T-helper 22 cell (primary cell): ENCODE data around the gene CCDC34.

Experiments
- DNase-seq: peaks from one replicate; pipeline ENCODE4 v3.0.0-alpha.2; 2020; ENCODE audit warnings: low read depth

CCDC34 gene

GRCh38 chr11:27392278-27393114, 29.5 kb upstream of the CCDC34 start:
- DNase-seq, result no peak

DNA sequence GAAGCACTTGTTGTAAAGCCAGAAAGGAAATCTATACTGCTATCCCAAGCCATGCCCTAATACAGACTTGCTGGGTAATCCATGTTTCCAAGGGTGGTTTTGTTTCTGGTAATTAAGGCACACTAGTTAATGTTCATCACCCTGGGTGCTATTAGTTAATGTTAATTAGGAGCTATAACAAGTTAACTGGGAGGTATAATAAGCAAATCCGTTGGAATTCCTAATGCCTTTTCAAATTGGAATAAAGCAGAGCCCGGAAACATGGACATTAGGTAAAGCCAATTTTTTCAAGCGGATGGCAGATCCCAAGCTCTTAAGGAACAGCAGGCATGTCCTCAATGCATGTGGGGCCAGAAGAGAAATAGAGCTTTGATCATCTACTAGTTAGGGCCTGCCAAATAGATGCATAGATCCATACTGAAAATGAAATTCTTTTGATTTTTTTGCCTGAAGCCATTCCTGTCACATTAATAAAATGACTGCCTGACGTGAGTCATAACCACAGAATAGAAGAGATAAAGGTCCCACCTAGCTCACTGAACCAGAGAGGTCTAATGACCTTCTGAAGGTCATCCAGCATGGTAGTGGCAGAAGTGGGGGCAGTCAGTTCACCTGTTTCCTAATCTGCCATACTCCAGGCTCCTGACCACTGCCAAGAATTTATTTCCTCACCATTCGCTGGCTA, 28.5 kb upstream of the CCDC34 start:
- DNase-seq, result no peak

DNA sequence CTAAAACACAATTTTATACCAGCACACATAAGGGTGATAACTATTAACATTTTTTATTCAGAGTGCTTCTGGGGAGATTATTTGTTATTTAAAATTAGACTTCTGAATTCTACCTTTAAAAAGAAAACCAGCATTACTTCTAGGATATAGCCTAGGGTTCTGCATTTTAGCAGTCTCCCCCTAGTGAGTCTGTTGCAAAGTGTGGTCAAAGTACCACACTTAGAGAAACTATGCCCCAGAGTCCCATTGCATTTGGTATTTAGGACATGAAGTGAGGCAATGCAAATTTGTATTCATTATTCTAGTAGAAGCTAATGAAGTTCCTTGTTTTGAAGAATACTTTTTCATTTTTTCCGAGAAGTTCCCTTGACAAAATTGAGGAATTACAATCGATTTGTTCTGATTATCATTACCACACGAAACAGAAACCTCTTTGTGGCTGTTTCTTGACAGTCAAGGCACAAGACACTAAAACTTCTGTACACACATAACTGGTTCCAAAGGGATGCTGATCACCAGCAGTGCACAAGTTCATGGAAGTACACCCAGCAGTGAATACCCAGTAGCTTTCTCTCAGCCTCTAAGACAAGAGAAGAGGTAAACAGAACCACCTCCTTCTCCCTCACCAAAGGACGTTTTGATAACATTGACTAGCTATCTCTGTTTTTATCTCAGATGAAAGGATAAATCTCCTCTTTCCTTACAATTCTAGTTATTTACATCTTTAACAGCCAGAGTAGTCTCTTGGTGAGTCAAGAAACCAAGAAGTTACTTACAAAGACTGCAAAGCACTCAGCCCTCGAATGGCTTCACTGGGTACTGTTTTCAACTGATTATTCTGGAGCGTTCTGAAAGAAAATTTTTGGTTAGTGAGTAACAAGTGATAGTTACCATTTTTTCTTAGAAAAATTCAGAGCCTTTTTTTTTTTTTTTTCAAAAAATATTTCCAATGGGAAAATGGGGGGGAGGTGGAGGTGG, 27.6 kb upstream of the CCDC34 start:
- DNase-seq, result no peak

DNA sequence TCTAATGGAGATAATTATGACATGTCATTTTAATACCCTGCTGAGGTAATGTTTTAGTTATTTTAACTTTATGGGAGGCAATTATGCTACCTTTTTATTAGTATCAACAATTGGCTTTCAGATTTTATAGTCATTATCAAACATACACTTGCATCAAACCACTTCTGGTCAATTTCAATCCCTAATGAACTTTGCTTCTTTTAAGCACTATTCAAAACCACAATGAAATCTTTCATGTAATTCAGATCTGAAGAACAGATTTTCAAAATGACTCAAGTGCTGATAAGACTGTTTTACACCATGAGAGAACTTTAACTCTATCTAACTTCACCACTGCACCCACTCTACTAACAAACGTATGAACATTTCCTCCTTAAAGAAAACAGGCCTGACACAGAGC, 25.9 kb upstream of the CCDC34 start:
- no peak for DNase-seq

DNA sequence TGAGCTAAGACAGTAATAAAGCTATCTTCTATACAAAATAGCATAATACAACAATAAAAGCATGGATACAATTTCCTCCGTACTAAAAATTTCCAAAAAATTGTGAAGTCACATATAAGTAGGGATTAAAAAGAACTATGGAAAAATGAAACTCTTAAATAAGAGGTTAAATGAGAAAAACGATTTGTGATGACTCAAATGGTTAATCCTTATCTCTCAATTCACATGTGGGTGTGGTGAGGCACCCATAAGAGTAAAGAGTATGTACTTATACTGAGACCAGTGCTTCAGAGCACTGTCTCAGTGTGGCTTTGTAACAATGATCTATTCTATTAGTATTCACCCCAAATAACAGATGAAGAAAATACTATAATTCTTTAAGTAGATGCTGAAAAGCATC, 25.0 kb upstream of the CCDC34 start:
- DNase-seq, result no peak

DNA sequence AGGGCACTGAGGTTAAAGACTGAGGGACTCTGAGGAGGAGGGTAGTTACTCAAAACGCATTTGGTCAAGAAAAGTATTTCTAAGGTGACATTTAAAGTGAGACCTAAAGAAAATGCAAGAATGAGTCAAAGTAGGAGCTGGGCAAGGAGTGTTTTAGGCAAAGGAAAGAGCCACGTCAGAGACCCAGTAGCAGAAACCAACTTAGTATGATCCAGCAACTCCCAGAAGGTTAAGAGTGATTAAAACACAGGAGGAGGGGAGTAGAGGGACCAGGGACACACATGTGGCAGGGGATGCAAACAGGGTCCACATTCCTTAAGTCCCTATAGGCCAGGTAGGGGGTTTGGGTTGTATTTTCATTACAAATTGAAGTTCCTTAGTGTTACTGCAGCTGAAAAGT, 24.3 kb upstream of the CCDC34 start:
- DNase-seq, result no peak

DNA sequence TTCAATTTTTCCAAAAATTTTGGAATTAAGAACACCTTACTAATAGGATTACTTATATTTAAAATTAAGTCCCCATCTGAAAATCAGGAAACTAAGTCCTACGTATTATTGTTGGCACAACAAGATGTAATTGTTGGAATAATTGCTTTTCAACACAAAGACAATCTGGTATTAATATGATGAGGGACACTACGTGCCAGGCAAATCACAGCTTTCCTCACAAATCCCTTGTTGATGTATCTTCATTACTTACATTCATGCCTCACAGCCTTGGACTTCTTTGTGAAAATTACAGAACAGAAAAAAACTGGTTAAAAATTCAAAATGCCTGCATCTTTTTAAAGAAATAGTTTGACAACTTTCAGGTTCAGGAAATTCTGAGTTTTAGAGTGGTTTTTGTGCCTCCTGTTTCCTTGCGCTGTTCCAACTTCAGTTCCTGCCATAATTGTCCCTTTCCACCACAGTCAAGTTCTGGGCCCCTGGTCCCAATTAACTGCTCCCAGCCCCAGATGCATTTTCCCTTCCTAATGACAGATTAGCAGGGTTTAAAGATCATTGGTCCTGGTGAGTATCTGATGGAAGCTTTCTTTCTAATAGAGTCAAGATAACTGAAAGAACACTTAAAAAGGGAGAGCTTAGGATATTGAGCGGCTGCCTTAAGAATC, 23.3 kb upstream of the CCDC34 start:
- DNase-seq, result no peak

GRCh38 chr11:27385245-27385644, 22.2 kb upstream of the CCDC34 start:
- no peak for DNase-seq

DNA sequence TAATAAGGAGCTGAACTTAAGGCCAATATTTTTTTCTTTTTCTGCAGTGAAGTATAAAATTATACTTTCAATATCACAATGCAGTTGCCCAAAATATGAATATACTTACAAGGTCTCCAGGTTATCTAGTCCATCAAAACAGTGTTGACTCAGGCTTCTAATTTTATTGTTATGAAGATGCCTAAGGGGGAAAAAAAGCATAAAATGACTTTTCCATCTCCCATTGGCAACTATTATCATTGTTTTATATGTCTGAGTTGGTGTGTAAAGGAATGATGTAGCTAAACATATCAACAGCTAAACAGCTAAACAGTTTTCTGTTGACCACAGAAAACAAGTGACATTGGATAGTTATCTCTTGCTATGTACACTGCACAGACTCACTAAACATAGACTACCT, 21.2 kb upstream of the CCDC34 start:
- no peak for DNase-seq

GRCh38 chr11:27383645-27384044, 20.6 kb upstream of the CCDC34 start:
- no peak for DNase-seq

- no peak for DNase-seq
Measured at GRCh38 chr11:27381238-27381666, 18.2 kb upstream of the CCDC34 start.

DNA sequence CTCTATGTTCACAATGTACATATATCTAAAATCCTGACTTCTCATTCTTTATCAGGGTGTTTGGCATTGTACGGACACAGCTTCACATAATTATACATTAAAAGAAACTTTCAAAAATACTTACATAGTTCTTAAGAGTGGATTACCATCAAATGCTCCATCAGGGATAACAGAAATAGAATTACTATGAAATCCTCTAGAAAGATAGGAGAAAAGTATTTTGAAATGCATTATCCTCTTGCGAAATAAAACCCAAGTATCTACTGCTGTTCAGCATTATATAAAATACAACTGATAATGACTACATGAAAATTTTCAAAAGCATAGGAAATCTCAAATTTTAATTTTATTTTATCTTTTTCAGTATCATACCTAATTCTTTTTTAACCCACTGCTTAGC, 17.8 kb upstream of the CCDC34 start:
- no peak for DNase-seq

DNA sequence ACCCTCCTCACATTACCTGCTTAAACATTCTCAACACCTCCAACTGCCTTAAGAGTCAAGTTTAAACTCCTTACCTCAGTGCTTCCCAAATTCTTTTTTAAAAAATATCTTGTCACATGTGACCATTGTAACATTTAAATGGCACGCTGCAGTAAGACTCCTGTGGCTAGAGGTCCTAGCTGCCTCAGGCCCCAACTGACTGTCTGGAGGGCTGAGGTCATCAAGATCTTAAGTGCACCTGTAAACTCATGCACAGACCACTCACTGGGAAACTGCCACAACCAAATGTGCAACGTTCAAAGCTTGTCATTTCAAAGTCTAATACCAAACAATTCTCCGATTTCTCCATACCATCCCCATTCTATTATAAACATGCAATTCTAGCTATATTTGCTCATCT, 16.4 kb upstream of the CCDC34 start:
- no peak for DNase-seq

GRCh38 chr11:27375370-27375769, 12.4 kb upstream of the CCDC34 start:
- DNase-seq, result no peak

DNA sequence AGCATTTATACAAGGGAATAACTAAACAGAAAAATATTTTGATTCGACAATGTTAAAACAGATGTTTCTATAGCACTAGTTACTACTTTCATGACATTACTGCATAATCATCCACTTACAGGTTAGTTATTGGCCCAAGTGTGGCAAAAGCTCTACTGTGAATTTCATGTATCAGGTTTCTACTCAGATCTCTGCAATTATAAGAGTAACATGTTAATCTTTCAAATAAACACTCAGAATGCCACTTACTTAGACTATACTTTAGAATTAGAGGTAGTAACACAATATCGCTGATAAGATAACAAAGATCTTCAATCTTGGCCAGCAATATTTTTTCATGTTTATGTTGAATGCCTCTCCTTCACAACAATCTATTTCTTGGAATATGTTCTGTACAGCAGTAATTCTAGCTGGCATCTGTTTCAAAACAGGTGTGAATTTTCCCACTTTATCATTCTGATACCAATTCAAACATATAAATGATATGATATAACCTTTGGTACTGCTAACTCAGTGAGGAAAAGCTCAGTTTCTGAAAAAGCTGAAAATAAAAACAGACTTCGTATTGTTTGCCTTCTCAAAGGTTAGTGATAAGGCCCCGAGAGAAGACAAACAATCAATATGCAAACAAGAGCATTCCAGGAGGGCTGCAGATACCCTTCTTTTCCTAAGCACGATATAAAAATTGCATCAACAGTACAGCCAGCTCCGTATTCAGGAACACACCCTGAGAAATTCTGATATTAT, 11.0 kb upstream of the CCDC34 start:
- no peak for DNase-seq

GRCh38 chr11:27373392-27373791, 10.4 kb upstream of the CCDC34 start:
- no peak for DNase-seq

DNA sequence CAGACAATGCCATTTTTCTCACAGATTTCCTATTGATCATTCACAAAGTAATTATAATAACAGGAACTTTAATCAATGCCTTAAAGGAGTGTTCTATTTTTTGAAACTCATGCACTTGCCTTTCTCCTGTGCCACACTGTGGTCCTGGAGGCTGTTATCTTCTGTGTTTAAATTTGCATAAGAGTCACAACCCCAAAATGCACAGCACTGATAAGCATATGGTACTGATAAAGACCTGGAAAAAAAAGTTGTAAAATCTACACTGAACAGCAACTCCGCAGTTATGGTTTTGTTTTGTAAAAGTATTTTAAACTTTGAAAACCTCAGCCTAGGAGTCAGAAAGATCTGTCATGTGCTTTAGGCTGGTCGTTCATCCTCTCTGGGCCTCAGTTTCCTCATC, 9.1 kb upstream of the CCDC34 start:
- DNase-seq, result no peak

GRCh38 chr11:27371489-27371888, 8.5 kb upstream of the CCDC34 start:
- no peak for DNase-seq

- DNase-seq, result no peak
Measured at GRCh38 chr11:27370374-27370773, 7.4 kb upstream of the CCDC34 start.

DNA sequence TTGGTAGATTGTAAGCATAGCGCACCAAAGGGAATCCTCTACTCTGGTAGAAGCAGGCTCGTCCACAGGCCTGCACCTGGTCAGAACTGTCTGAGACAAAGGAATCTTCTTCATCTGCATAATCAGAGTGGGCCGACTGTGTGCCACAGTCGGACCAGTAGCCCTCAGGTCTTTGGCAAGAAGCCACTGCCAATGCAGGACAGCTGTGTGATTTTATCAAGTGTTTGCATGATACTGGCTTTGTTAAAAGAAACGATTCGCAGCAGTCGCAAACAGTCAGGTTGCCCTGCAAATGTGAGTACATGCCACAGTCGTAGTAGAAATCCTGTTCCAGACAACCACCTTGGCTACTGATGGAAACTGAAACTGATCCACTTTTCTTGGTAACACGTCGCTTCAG, 4.9 kb upstream of the CCDC34 start:
- no peak for DNase-seq

GRCh38 chr11:27363576-27364117, 632 bp upstream of the CCDC34 start:
- no peak for DNase-seq
